IMR-90 (cell line): ENCODE results near the gene MALT1.

Experiments
- CEBPB ChIP-seq: IDR thresholded peaks from 2 replicates; pipeline ENCODE4 v1.6.1; 2012; ENCODE audit warnings: low read depth, low read length, improper control_type of control experiment
- FOS ChIP-seq: fragments of 150-350 bp; IDR thresholded peaks from 2 replicates; pipeline ENCODE4 v1.6.1; 2016; ENCODE audit warnings: low read depth, low read length
- NFE2L2 ChIP-seq: fragments of 150-350 bp; IDR thresholded peaks from 2 replicates; pipeline ENCODE4 v1.6.1; 2016; ENCODE audit warnings: low read depth, mild to moderate bottlenecking, low read length
- POLR2A ChIP-seq: IDR thresholded peaks from 2 replicates; pipeline ENCODE4 v1.6.1; 2012; ENCODE audit warnings: mild to moderate bottlenecking, low read depth, low read length
- SMC3 ChIP-seq: fragments of 150-350 bp; IDR thresholded peaks from 2 replicates; pipeline ENCODE4 v1.6.1; 2016; ENCODE audit warnings: low read depth, mild to moderate bottlenecking, antibody characterized with exemption, low read length, moderate library complexity
- TF ChIP-seq, protein P1 (sequence below): conservative IDR thresholded peaks from 2 replicates; pipeline ENCODE4 v1.5.1; 2012; ENCODE audit warnings: mild to moderate bottlenecking, low read depth, low read length, improper control_type of control experiment
- TF ChIP-seq, protein P2 (sequence below): fragments of 150-350 bp; IDR thresholded peaks from 2 replicates; pipeline ENCODE4 v1.6.1; 2016; ENCODE audit warnings: low read depth, mild to moderate bottlenecking, low read length, moderate library complexity, borderline replicate concordance
- TF ChIP-seq, protein P3 (sequence below): fragments of 150-350 bp; IDR thresholded peaks from 2 replicates; pipeline ENCODE4 v1.6.1; 2017; ENCODE audit warnings: mild to moderate bottlenecking, antibody characterized with exemption, low read length, low read depth

DNA sequence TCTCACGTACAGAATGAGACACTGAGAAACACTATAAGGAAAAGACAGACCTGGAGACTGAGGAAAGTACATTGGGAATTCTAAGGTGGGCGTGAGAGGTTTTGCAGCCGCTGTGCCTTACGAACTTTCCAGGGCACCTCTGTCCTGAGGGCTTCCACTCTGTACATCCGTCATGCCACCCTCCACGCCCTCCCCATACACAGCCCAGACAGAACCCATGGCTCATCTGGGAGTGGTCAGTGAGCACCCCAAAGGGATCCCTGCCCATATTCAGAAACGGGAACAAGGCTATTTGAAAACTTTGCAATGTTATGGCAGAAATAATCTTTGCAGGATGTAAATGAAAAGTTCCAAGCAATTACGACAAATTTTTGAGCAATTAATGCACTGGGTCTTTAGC is 98.1 kb downstream of the MALT1 start:
- TF ChIP-seq NFE2L2 (no peak), SMC3 (no peak), CEBPB (no peak), POLR2A (no peak), FOS (no peak)
- TF ChIP-seq, protein P1, sequence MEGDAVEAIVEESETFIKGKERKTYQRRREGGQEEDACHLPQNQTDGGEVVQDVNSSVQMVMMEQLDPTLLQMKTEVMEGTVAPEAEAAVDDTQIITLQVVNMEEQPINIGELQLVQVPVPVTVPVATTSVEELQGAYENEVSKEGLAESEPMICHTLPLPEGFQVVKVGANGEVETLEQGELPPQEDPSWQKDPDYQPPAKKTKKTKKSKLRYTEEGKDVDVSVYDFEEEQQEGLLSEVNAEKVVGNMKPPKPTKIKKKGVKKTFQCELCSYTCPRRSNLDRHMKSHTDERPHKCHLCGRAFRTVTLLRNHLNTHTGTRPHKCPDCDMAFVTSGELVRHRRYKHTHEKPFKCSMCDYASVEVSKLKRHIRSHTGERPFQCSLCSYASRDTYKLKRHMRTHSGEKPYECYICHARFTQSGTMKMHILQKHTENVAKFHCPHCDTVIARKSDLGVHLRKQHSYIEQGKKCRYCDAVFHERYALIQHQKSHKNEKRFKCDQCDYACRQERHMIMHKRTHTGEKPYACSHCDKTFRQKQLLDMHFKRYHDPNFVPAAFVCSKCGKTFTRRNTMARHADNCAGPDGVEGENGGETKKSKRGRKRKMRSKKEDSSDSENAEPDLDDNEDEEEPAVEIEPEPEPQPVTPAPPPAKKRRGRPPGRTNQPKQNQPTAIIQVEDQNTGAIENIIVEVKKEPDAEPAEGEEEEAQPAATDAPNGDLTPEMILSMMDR, result no peak
- TF ChIP-seq, protein P2, sequence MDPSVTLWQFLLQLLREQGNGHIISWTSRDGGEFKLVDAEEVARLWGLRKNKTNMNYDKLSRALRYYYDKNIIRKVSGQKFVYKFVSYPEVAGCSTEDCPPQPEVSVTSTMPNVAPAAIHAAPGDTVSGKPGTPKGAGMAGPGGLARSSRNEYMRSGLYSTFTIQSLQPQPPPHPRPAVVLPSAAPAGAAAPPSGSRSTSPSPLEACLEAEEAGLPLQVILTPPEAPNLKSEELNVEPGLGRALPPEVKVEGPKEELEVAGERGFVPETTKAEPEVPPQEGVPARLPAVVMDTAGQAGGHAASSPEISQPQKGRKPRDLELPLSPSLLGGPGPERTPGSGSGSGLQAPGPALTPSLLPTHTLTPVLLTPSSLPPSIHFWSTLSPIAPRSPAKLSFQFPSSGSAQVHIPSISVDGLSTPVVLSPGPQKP, result no peak
- TF ChIP-seq, protein P3, sequence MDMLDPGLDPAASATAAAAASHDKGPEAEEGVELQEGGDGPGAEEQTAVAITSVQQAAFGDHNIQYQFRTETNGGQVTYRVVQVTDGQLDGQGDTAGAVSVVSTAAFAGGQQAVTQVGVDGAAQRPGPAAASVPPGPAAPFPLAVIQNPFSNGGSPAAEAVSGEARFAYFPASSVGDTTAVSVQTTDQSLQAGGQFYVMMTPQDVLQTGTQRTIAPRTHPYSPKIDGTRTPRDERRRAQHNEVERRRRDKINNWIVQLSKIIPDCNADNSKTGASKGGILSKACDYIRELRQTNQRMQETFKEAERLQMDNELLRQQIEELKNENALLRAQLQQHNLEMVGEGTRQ, result no peak
